ENCODE measurements around the gene NAGLU. TPM values are rescaled to one million over a fixed set of nuclear protein-coding genes. Genes with fewer than 3 reads are reported as not detected.

Gene NAGLU
- polyA plus RNA-seq, 2 of the 4 experiments (the other 2 are of a cell fraction), result 17.8 to 34.5 TPM

DNA sequence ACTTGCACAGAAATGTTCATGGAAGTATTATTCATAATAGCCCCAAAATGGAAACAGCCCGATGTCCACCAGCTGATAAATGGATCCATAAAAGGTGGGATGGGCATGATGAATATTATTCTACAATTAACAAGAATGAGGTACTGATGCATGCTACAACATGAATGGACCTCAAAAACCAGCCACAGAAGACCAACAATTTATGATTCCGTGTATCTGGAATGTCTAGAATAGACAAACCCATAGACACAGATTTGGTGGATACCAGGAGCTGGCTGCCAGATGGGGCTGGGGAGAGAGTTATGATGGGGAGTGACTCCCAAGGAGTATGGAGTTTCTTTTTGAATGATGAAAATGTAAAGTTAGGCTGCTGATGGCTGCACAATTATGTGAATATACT, 10.8 kb upstream of the NAGLU start:
- H3K4me2 ChIP-seq, result no peak overlapping the region
- FAIRE-seq (no peak), DNase-seq (ENCODE audit: low read depth in 1 of 2, low spot score in 1 of 2) (no peak), ATAC-seq (no peak)
- POLR2A ChIA-PET, result no interaction called here
- CTCF ChIA-PET, result interaction anchor here (0.5 to 11.5 kb wide), 10 partner anchors 9 to 331 kb away, joined by 3 to 231 read pairs (median 4); partner anchors contain the start of genes CAVIN1 and GHDC
- H3K4me3 ChIP-seq, result no peak overlapping the region
- peak overlapping the region in 1 of 2 experiments; percentile 80; a peak in 3 of 6 replicates for H3K27ac ChIP-seq
- no peaks in the 10 kb centered on the region for H3K9me3 ChIP-seq
- 81% methylated on average over 2 of the region's 2 CpGs for WGBS (ENCODE audit: missing lambda C conversion rate)
- H3K4me1 ChIP-seq, result peaks cover 55% of the 10 kb centered on the region
- TF ChIP-seq MAFK (IDR thresholded peaks at IDR 0.05; ENCODE audit: partially characterized antibody) (no peak), JUN (IDR thresholded peaks at IDR 0.05) (no peak), HDAC2 (IDR thresholded peaks at IDR 0.05) (no peak), GATA3 (IDR thresholded peaks at IDR 0.05; ENCODE audit: borderline replicate concordance) (no peak), TFCP2L1 (CRISPR knock-in tag; IDR thresholded peaks at IDR 0.05) (no peak), FOXS1 (CRISPR knock-in tag; IDR thresholded peaks at IDR 0.05) (no peak), ZFP36 (IDR thresholded peaks at IDR 0.05; ENCODE audit: borderline replicate concordance, partially characterized antibody) (no peak), REST (IDR thresholded peaks at IDR 0.05) (no peak), RFX5 (IDR thresholded peaks at IDR 0.05) (no peak), CEBPB (IDR thresholded peaks at IDR 0.05) (no peak), SREBF2 (IDR thresholded peaks at IDR 0.05) (no peak), RNF2 (IDR thresholded peaks at IDR 0.05; ENCODE audit: borderline replicate concordance, low read depth) (no peak), ELK1 (IDR thresholded peaks at IDR 0.05; ENCODE audit: low read depth, low read length) (no peak), HOXA7 (CRISPR knock-in tag; IDR thresholded peaks at IDR 0.05) (no peak), POLR2A (IDR thresholded peaks at IDR 0.05; ENCODE audit: low read length) (no peak), ZSCAN20 (CRISPR knock-in tag; IDR thresholded peaks at IDR 0.05) (no peak)
- TF ChIP-seq, protein P1, sequence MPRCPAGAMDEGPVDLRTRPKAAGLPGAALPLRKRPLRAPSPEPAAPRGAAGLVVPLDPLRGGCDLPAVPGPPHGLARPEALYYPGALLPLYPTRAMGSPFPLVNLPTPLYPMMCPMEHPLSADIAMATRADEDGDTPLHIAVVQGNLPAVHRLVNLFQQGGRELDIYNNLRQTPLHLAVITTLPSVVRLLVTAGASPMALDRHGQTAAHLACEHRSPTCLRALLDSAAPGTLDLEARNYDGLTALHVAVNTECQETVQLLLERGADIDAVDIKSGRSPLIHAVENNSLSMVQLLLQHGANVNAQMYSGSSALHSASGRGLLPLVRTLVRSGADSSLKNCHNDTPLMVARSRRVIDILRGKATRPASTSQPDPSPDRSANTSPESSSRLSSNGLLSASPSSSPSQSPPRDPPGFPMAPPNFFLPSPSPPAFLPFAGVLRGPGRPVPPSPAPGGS (IDR thresholded peaks at IDR 0.05), result no peak

DNA sequence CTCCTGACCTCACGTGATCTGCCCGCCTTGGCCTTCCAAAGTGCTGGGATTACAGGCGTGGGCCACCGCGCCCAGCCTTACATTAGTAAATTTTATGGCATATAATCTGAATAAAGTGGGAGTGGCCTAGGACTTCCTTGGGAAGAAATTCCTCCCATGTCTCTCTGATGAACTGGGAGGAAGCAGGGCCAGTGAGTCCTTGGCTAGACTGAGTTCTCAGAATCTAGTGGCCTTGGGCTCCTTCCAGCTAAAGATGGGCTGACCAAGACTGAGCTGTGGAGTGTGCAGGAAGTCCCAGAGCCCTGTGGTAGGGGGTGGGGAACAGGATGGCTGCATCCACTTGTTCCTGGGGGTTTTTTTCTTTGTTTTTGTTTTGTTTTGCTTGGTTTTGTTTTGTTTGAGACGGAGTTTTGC, 10.0 kb upstream of the NAGLU start:
- Histone ChIP-seq H3K4me1 (peaks cover 55% of the 10 kb centered on the region), H3K27ac (peak overlapping the region; percentile 26 to 80; a peak in 5 of 6 replicates), H3K9me3 (no peaks in the 10 kb centered on the region), H3K4me2 (peak overlapping the region; percentile 9; the same call in 1 of the 3 replicates), H3K4me3 (no peak overlapping the region)
- ChIA-PET POLR2A (no interaction called here), CTCF (interaction anchor here (1.0 to 11.5 kb wide), 16 partner anchors 10 to 244 kb away, joined by 4 to 231 read pairs (median 22); partner anchors contain the start of genes CAVIN1 and NAGLU)
- 76% methylated on average over 6 of the region's 6 CpGs for WGBS (ENCODE audit: missing lambda C conversion rate)
- ATAC-seq, result peak in 1 of 2 experiments; percentile 27; a peak in 2 of 6 replicates
- no peak for FAIRE-seq
- peak in 1 of 2 experiments; percentile 53 for DNase-seq (ENCODE audit: low read depth in 1 of 2, low spot score in 1 of 2)
- TF ChIP-seq USF2 (IDR thresholded peaks at IDR 0.05), result no peak
- no peak for TF ChIP-seq HOXA7 (CRISPR knock-in tag; IDR thresholded peaks at IDR 0.05)
- TF ChIP-seq JUNB (IDR thresholded peaks at IDR 0.05), result no peak
- TF ChIP-seq RCOR1 (IDR thresholded peaks at IDR 0.05; ENCODE audit: low read depth, low read length), result no peak
- no peak for TF ChIP-seq ZNF302 (CRISPR knock-in tag; IDR thresholded peaks at IDR 0.05)
- TF ChIP-seq MAFK (IDR thresholded peaks at IDR 0.05; ENCODE audit: partially characterized antibody), result no peak
- TF ChIP-seq, protein P2, sequence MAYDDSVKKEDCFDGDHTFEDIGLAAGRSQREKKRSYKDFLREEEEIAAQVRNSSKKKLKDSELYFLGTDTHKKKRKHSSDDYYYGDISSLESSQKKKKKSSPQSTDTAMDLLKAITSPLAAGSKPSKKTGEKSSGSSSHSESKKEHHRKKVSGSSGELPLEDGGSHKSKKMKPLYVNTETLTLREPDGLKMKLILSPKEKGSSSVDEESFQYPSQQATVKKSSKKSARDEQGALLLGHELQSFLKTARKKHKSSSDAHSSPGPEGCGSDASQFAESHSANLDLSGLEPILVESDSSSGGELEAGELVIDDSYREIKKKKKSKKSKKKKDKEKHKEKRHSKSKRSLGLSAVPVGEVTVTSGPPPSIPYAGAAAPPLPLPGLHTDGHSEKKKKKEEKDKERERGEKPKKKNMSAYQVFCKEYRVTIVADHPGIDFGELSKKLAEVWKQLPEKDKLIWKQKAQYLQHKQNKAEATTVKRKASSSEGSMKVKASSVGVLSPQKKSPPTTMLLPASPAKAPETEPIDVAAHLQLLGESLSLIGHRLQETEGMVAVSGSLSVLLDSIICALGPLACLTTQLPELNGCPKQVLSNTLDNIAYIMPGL (CRISPR knock-in tag; IDR thresholded peaks at IDR 0.05; ENCODE audit: borderline replicate concordance), result no peak
- TF ChIP-seq CHD4 (IDR thresholded peaks at IDR 0.05; ENCODE audit: borderline replicate concordance), result no peak
- TF ChIP-seq GATA3 (IDR thresholded peaks at IDR 0.05; ENCODE audit: borderline replicate concordance), result no peak
- no peak for TF ChIP-seq ATOH8 (CRISPR knock-in tag; IDR thresholded peaks at IDR 0.05; ENCODE audit: low read depth)
- no peak for TF ChIP-seq MYC (IDR thresholded peaks at IDR 0.05; ENCODE audit: borderline replicate concordance, low read length)
- TF ChIP-seq CHD2 (IDR thresholded peaks at IDR 0.05; ENCODE audit: low read length, partially characterized antibody), result no peak
- TF ChIP-seq HOXB5 (CRISPR knock-in tag; IDR thresholded peaks at IDR 0.05), result no peak
- TF ChIP-seq, protein P3, sequence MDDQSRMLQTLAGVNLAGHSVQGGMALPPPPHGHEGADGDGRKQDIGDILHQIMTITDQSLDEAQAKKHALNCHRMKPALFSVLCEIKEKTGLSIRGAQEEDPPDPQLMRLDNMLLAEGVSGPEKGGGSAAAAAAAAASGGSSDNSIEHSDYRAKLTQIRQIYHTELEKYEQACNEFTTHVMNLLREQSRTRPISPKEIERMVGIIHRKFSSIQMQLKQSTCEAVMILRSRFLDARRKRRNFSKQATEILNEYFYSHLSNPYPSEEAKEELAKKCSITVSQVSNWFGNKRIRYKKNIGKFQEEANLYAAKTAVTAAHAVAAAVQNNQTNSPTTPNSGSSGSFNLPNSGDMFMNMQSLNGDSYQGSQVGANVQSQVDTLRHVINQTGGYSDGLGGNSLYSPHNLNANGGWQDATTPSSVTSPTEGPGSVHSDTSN (IDR thresholded peaks at IDR 0.05), result no peak

All from A549 (cell line).